Astrocyte (in vitro differentiated cells and primary cell): Measurements from ENCODE around the gene SPNS3. TPM values are rescaled to one million over a fixed set of nuclear protein-coding genes. Genes with fewer than 3 reads are reported as not detected.
A peak's percentile ranks its signal among the peaks of the same experiment; 100 is the strongest.

Experiments
- DNase-seq: peaks from one replicate; pipeline ENCODE4 v3.0.0-alpha.2; 2010; ENCODE audit warnings: low read depth
- FAIRE-seq: peaks from 2 replicates; lab custom pipeline; 2011; peaks lifted over from hg19 to GRCh38; lab: Jason Lieb, UNC
- H2AFZ ChIP-seq: 2 replicates; pipeline ENCODE4 v1.6.0; 2012; ENCODE audit warnings: low read depth, low read length, inconsistent platforms
- H3K27ac ChIP-seq: 2 replicates; pipeline ENCODE4 v1.5.1; 2011; ENCODE audit warnings: low read depth, low read length, inconsistent platforms
- H3K27me3 ChIP-seq: 2 replicates; pipeline ENCODE4 v1.6.0; 2011; ENCODE audit warnings: low read length, inconsistent platforms; ENCODE audit not compliant: insufficient read depth
- H3K36me3 ChIP-seq: 2 replicates; pipeline ENCODE4 v1.5.1; 2011; ENCODE audit warnings: low read length, inconsistent platforms; ENCODE audit not compliant: insufficient read depth
- H3K4me1 ChIP-seq: 2 replicates; pipeline ENCODE4 v1.5.1; 2011; ENCODE audit warnings: low read length, inconsistent platforms; ENCODE audit not compliant: insufficient read depth
- H3K4me2 ChIP-seq: 2 replicates; pipeline ENCODE4 v1.6.0; 2012; ENCODE audit warnings: low read length, inconsistent platforms
- H3K4me3 ChIP-seq: 2 replicates; pipeline ENCODE4 v1.5.1; 2011; ENCODE audit warnings: low read depth, mild to moderate bottlenecking, low read length, inconsistent platforms; ENCODE audit not compliant: insufficient read depth
- H3K79me2 ChIP-seq: 2 replicates; pipeline ENCODE4 v1.6.0; 2012; ENCODE audit warnings: mild to moderate bottlenecking, low read length, inconsistent platforms; ENCODE audit not compliant: insufficient read depth
- H3K9ac ChIP-seq: 2 replicates; pipeline ENCODE4 v1.6.0; 2012; ENCODE audit warnings: mild to moderate bottlenecking, low read length, inconsistent platforms
- H3K9me3 ChIP-seq: 2 replicates; pipeline ENCODE4 v1.5.1; 2012; ENCODE audit warnings: low read depth, mild to moderate bottlenecking, low read length, inconsistent platforms; ENCODE audit not compliant: insufficient read depth
- H4K20me1 ChIP-seq: 2 replicates; pipeline ENCODE4 v1.6.0; 2012; ENCODE audit warnings: low read length, inconsistent platforms; ENCODE audit not compliant: insufficient read depth
- H3K27ac Mint-ChIP-seq: one replicate; pipeline ENCODE4 v1.8.0; 2021; ENCODE audit warnings: mild to moderate bottlenecking, mixed read lengths; ENCODE audit not compliant: unreplicated experiment
- H3K27me3 Mint-ChIP-seq: one replicate; pipeline ENCODE4 v1.8.0; 2021; ENCODE audit warnings: low read depth, mixed read lengths; ENCODE audit not compliant: unreplicated experiment
- H3K36me3 Mint-ChIP-seq: one replicate; pipeline ENCODE4 v1.8.0; 2021; ENCODE audit warnings: low read depth, mixed read lengths; ENCODE audit not compliant: unreplicated experiment
- H3K4me1 Mint-ChIP-seq: one replicate; pipeline ENCODE4 v1.8.0; 2021; ENCODE audit warnings: low read depth, mixed read lengths; ENCODE audit not compliant: unreplicated experiment
- H3K4me3 Mint-ChIP-seq: one replicate; pipeline ENCODE4 v1.8.0; 2021; ENCODE audit warnings: mild to moderate bottlenecking, moderate library complexity, mixed read lengths; ENCODE audit not compliant: unreplicated experiment
- H3K9me3 Mint-ChIP-seq: one replicate; pipeline ENCODE4 v1.8.0; 2021; ENCODE audit warnings: mild to moderate bottlenecking, mixed read lengths; ENCODE audit not compliant: unreplicated experiment
- CTCF ChIP-seq: IDR thresholded peaks from 2 replicates; pipeline ENCODE4 v1.5.1; 2011; ENCODE audit warnings: low read depth, mild to moderate bottlenecking, inconsistent platforms, low read length, moderate library complexity; ENCODE audit not compliant: insufficient read depth
- EZH2 ChIP-seq: IDR thresholded peaks from 2 replicates; pipeline ENCODE4 v1.6.1; 2012; ENCODE audit warnings: mild to moderate bottlenecking, low read length, inconsistent platforms; ENCODE audit not compliant: insufficient read depth
- total RNA-seq: library from RNA; stranded (reverse); gene quantifications from 2 replicates; pipeline ENCODE4 v1.2.1, GENCODE V29; 2021

Gene SPNS3
- total RNA-seq, 1 donor from 2014 or later: not detected

- H3K36me3 Mint-ChIP-seq: no peaks in the 10 kb centered on the region
- no peaks in the 10 kb centered on the region for H3K79me2 ChIP-seq
- peaks cover 3% of the 10 kb centered on the region for H3K4me1 ChIP-seq
- H3K27ac ChIP-seq: no peak overlapping the region
- H3K27me3 ChIP-seq: no peaks in the 10 kb centered on the region
- H3K9me3 Mint-ChIP-seq: no peaks in the 10 kb centered on the region
- H3K4me3 Mint-ChIP-seq: no peak overlapping the region
- TF ChIP-seq EZH2 (no peak), CTCF (no peak)
- H3K4me3 ChIP-seq: no peak overlapping the region
- no peak overlapping the region for H3K9ac ChIP-seq
- no peaks in the 10 kb centered on the region for H3K9me3 ChIP-seq
- DNase-seq: peak; percentile 5
- no peak for FAIRE-seq
- peaks cover 2% of the 10 kb centered on the region for H3K4me1 Mint-ChIP-seq
- H2AFZ ChIP-seq: no peak overlapping the region
- H3K27me3 Mint-ChIP-seq: peaks cover 9% of the 10 kb centered on the region
- H3K27ac Mint-ChIP-seq: no peak overlapping the region
- H3K4me2 ChIP-seq: peak overlapping the region; percentile 52
- H3K36me3 ChIP-seq: no peaks in the 10 kb centered on the region
- H4K20me1 ChIP-seq: peaks cover 15% of the 10 kb centered on the region
Measured at GRCh38 chr17:4536259-4536741, 102.6 kb downstream of the SPNS3 start.

GRCh38 chr17:4536742-4537411 lies 103.1 kb downstream of the SPNS3 start:
- Histone ChIP-seq H3K36me3 (no peaks in the 10 kb centered on the region), H3K27ac (no peak overlapping the region), H3K9me3 (no peaks in the 10 kb centered on the region), H3K27me3 (no peaks in the 10 kb centered on the region), H2AFZ (no peak overlapping the region), H4K20me1 (peaks cover 15% of the 10 kb centered on the region), H3K4me1 (peaks cover 3% of the 10 kb centered on the region), H3K9ac (no peak overlapping the region), H3K4me3 (no peak overlapping the region), H3K4me2 (peak overlapping the region; percentile 52), H3K79me2 (no peaks in the 10 kb centered on the region)
- H3K27me3 Mint-ChIP-seq: peaks cover 9% of the 10 kb centered on the region
- H3K27ac Mint-ChIP-seq: no peak overlapping the region
- no peak overlapping the region for H3K4me3 Mint-ChIP-seq
- H3K4me1 Mint-ChIP-seq: peaks cover 2% of the 10 kb centered on the region
- TF ChIP-seq CTCF (no peak), EZH2 (no peak)
- H3K36me3 Mint-ChIP-seq: no peaks in the 10 kb centered on the region
- no peaks in the 10 kb centered on the region for H3K9me3 Mint-ChIP-seq
- FAIRE-seq (no peak), DNase-seq (no peak)

Other genes with a start within 250 kb of the SPNS3 start
- gene ANKFY1, start 170.0 kb upstream of the SPNS3 start, total RNA-seq: 52.0 and 59.0 TPM in 2 replicates
- gene UBE2G1, start 67.3 kb upstream of the SPNS3 start, total RNA-seq: 123 and 129 TPM in 2 replicates
- gene SPNS2, start 64.9 kb downstream of the SPNS3 start, total RNA-seq: 1.3 and 4.3 TPM in 2 replicates
- 70.0 and 71.1 TPM in 2 replicates for gene MYBBP1A, start 121.4 kb downstream of the SPNS3 start, total RNA-seq
- not detected in 2 replicates for gene GGT6, start 126.6 kb downstream of the SPNS3 start, total RNA-seq
- 0.18 and 0.26 TPM in 2 replicates for gene SMTNL2, start 150.6 kb downstream of the SPNS3 start, total RNA-seq
- gene ALOX15, start 207.7 kb downstream of the SPNS3 start, total RNA-seq: 0.07 TPM in 1 of 2 replicates, not detected in the other